Measurements from ENCODE around the gene ACSL6.

The ACSL6 gene

DNA sequence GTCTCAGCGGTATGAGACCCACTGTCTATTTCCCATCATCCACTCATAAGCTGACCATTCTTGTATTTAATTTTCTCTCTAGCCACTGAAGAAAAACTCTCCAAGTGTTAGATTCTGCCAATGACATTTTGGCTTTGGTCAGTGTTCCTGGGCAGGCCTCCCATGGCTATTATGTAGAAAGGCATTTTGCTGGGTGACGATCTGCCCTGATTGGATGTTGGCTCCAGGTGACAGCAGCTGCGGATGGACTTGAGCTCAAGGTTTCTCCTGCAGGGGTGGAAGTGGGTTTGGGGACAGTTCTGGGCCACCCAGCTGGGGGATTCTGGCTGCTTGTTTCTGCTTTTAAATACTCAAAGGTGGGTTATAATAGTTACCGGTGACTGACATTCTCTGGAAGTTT is 31.6 kb downstream of the ACSL6 start:
- DNase-seq (ENCODE audit: low read depth): no peak

DNA sequence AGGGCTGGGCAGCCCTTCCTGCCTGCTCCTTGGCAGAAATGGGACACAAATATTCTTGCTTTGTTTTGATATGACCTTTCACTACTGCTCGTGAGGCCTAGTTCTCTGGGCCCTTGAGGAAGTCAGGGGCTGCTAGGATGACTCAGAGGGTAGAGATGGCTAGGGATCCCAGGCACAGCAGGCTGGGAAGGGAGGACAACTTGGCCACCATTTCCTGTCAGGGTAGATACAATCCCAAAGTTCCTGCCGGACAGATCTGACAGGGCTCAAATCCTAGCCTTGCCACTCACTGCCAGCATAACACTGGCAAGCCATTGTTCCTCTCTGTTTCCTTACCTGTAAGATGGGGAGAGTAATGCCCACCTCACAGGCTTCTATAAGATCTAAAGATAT is 34.2 kb downstream of the ACSL6 start:
- DNase-seq (ENCODE audit: low read depth): no peak

DNA sequence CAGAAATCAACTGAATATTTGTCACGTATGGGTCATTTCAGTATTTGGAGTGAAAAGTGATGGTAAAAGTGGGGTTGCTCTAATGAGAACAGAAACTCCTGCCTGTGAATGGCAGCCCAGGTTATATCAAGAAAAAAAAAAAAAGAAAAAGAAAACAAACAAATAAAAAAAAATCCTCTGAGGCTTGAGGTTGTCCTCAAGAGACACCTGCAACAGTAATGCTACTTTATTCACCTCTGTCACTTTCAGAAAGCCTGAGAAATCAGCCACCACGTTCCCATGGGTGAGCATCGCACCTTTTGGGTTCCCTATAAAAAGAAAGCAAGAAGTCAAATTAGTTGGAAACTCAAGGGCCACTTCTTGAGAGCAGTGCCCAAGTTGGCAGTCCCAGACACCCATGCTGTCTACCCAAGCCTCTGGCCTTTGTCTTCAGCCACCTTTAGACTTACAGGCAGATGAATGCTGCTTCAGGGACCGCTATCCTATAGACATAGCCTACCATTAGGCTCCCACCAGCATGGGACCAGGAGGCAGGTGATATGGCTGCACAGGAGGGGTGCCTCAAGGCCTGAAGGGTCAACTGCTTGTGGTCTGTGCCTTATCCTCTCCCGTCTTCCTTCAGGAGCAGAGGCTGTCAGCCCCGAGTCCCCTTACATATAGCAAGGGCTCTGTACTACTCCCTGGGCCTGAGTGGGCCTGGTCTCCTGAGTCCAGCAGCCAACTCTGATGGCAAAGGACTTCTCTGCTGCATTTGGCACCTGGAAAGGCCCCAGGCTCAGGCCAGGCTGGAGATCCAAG is 34.8 kb downstream of the ACSL6 start:
- DNase-seq (ENCODE audit: low read depth): no peak

DNA sequence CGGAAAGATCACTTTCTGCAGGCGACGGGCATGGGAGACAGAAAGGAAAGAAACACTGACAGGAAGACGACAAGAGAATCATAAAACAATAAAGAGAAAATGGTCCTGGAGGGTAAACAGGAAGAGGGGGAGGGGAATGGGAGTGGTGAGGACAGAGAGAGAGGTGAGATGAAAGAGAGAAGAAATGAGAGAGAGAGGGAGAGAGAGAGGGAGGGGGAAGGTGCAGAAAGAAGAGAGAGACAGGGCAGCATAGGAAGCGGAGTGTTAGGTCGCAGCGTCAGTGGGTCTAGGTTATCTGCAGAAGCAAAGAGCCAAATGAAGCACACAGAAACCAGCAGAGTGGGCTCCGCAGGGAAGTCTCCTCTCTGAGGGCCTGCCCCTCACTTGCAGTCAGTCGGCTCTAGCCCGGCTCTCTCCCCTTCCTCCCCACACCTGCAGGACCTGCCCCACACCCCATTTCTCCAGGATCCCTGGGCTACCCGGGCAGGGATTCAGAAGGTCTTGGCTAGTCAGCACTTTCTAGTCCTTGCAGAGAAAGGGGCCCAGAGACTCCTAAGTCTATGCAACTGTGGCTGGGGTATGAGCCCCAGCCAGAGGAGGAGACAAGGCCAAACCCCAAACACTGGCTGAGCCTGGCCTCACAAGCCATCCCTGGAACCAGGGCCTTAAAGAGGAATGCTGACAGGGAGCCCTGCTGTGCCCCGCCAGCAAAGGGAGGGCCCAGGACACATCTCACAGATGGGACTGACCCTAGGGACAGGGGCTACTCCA is 36.3 kb downstream of the ACSL6 start:
- DNase-seq (ENCODE audit: low read depth): no peak

DNA sequence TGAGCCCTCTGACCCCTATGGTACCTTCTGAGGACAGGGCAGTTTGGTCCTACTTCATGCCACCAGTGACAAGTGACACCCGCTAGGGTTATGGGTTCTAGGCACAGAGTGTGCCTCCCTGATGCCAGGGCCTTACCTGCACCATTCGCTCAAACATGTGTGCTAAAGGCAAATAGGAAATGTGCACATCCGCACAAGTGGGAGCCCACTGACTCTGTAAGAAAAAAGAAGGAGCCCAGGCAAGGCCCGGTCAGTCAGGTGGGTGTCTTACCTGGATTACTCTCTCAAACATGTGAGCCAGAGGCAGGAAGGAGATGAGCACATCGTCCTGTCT is 36.9 kb downstream of the ACSL6 start:
- no peak for DNase-seq (ENCODE audit: low read depth)

DNA sequence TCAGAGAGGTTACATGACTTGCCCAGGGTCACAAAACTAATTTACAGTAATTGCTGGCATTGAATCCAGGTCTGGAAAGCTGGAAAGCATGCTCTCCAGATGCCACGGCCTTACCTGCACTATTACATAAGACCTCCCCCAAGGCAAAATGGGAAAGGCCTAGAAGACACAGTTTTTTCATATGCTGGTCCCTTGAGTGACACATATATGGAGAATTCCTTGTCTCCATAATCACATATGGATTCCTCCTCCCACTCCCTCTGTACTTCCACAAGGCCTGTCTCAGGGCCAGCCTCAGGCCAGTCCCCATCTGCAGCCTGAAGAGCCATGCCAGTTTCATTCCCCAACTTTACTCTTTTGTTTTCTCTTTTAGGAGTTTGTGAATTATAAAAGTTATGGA is 37.4 kb downstream of the ACSL6 start:
- no peak for DNase-seq (ENCODE audit: low read depth)

DNA sequence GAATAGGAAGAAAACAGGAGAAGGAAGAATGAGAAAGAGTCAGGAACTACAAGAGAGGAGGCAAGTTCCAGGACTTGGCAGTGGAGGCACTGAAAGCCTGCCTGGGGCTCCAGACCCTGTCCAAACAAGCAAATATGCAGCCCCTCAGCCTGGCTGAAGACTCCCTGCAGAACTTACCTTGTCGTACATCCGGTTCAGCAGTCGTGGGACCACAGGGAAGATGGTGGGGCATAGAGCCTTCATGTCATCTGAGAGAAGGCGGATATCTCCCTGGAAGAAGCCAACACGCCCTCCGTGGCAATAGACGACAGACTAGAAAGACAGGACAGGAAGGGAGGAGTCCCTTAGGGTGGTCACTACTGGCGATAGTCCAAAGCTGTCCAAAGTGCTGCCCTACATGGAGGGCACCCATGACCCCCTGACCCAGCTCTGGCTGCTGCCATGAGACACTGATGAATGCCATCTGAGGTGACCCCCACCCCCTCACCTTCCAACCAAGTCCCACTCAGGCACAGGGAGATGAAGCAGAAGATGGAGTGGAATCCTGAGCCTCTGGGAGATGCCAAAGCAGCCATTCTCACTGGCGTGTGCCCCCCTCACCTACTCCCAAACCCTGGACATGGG is 38.3 kb downstream of the ACSL6 start:
- no peak for DNase-seq (ENCODE audit: low read depth)

DNA sequence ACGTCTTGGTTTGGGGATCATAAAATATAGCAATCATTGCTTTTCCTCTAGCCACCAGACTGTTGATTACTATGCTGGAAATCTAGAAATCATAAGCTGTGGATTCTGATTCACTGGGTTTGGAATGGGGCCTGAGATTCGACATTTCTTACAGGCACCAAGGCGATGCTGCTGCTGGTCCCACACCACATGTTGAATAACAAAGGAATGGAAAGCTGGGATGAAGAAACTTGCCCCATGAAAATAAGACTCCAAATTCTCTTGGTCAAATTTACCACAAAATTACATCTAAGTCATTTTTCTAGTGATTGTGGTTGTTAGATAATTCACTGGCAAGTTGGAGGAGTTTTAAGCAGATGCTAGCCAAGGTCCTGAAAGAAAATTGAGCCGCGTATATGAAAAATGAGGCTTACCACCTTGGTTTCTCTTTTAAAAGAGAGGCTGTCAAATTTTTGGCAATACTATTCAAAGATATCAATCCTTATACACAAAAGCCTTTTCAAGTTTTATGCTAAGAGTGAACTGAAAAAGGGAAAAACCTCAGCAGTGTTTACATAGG is 43.0 kb downstream of the ACSL6 start:
- no peak for DNase-seq (ENCODE audit: low read depth)

DNA sequence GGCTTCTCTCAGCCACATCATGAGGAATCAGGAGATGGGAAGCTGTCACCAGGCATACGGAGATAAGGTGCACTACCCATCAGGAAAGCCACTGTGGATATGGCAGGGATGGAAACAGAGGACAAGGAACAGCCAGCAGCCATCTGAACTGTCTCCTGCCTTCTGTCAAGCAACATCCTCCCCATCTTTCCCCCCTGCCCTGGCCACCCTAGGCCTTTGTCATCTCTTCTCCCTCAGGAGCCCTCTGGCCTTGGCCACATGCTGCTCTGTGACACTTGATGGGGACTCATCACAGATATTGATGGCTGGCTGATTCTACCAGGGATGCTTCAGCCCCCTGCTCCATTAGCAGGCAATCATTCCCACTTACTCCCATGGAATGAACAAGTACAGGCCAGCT is 44.9 kb downstream of the ACSL6 start:
- no peak for DNase-seq (ENCODE audit: low read depth)

DNA sequence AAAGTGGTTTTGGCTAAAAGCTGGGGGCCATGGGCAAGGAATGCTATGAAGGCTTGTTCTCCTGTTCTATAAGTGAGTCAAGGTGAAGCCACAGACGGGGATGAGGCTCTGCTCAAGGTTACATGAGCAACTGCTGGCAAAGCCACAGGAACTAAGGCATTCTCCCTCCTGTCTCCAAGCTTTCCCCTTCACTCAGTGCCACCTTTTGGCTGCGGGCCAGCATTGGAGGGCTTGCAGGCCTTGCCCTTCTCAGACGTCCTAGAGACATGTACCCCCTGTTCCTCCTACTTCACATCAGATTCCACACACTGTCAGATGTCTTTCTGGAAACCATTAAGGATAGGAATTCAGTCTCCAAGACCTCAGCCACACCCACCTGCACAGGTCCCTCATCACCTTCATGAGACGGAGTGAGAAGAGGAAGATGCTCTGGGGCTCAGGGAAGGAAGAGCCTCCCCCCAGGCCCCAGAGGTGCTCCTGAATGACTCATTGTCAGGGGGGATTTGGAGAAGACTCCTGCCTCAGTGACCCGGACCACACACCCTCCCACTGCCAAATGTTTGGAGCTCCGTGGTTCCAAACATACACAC is 45.5 kb downstream of the ACSL6 start:
- DNase-seq (ENCODE audit: low read depth): no peak

DNA sequence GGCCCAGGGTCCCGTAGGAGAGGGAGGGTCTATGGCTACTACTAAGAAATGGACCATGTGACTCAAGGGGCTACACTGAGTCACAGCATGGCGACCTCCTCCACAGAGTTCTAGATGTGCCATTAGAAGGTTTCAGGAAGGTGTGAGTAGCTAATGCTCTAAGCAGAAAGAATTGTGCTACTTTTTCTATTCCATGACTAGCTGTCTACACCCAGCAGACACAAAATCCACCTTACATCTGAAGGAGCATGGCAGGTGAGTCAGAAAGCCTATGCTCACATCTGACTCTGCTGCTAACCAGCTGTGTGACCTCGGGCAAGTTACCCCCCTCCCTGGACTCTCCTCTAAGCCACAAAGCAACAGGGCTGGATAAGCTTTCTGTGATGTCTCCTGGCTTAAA is 51.6 kb downstream of the ACSL6 start:
- no peak for DNase-seq (ENCODE audit: low read depth)

DNA sequence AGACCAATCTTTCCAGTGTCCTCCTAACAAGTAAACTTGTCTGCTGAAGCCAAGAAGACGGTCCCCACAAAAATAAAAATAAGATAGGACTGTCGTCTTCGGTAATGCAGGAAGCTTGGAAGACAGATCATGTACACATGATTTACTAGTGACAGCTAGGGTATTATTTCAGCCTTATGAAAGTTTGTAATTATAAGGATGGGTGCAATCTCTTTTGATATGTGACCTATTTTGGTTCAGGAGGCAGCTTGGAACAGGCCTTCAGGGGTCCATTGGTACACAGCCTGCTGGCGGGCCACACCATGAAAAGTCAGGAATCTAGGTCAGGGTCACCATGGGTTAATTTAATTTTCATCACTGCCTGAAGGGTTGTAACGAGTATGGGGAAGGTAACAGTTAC is 52.3 kb downstream of the ACSL6 start:
- no peak for DNase-seq (ENCODE audit: low read depth)

DNA sequence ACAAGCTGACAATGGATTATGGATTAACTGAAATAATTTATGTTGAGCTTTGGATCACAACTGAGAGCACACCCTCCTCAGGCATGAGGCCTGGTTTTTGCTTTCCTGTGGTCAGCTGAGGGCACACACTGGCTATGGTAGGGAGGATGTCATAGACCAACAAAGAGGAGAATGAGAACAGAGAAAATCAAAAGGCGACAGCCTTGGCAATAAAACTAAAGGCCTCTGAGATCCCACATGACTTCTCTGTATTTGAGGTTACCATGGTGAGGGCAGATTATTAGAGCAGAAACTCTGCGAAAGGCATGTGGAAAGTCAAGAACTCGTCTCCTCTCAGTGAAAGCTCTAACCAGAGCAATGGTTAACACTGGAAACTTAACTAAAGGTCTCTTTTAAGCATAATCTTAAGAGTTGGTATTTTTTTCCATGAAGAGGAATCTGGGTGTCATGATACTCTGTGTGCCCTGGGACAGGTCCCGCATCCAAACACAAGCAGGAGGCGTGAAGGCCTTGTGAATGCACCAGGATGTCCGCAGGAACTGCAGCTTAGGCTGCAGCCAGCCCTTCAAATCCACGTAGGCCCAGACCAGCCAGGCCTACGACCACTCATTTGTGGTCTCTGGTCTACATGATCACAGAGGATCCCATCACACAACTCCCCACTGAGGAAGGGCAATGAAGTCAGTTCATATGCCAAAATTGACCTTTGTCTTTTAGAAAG is 53.6 kb downstream of the ACSL6 start:
- no peak for DNase-seq (ENCODE audit: low read depth)

DNA sequence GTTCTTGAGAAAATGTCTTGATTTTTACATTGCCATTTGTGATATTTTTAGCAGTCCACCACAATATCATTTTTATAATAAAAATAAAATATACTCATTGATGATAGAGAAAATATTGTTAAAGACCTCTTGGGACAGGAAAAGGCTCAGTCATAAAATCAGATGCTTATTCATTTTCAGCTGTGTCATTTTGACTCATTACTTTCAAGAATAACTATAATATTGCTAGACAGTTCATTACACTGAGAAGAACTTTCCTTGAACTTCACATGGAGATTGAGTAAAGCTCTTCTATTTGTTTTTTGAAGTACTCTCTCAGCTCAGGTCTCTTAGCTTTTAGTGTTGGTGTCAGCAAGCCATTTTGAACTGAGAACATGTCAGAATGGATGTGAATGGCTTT is 57.5 kb downstream of the ACSL6 start:
- no peak for DNase-seq (ENCODE audit: low read depth)

DNA sequence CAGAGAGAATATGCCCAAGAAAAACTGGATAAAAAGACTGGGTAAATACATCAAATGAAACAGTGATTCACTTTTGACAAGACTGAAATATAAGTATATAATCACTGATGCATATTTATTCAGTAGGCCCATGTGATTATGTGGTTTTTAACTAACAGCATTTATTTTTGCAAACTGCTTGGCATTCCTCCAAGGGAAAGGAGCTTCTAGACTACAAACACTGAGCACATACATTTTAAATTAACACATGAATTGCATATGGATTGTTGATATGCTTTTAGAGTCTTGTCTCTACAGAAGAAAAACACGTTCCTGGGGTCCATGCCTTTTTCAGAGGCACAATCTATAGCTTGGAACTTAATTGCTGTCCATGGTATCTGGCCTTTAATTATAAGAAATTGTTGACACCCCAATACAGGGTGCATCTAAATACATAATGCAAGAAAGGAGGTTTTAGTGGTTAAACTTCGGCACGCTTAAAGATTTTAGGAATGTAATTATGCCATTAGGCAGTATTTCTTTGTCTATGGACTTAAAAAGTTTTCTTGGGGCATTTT is 59.1 kb downstream of the ACSL6 start:
- peak; percentile 1 for DNase-seq (ENCODE audit: low read depth)

DNA sequence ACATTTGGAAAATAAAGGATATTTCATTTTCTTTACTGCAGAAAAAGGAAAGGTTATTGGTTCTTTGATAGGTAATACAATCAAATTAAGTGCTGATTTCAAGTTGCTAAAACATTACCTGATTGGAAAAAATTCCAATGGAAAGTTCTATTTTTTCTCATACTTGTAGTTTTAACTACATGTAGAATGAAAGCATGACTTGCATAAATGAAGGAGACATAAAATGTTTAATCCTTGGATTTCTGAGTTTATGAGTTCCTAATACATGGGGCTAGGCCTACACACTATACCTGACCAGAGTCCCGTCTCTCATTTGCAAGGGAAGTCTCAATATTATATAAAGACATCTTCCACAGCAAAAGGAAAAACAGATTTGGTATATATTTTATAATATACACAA is 60.8 kb downstream of the ACSL6 start:
- no peak for DNase-seq (ENCODE audit: low read depth)

DNA sequence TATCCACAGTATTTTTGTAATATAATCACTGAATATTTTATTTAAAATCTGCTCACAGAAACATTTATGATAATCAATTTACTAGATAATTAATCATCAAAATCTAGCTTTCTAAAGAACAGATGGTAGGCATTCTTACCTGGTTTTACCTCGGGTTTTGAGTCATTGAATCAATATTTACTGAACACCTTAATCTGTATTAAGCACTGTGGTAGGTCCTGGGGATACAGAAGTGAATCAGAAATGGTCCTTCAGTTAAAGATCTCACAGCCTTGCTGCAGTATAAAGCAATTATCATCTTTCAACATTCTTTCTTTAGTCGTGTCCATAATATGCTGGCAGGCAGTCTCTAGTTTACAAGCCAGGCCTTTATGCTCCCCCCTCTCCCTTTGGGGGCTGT is 64.0 kb downstream of the ACSL6 start:
- no peak for DNase-seq (ENCODE audit: low read depth)

DNA sequence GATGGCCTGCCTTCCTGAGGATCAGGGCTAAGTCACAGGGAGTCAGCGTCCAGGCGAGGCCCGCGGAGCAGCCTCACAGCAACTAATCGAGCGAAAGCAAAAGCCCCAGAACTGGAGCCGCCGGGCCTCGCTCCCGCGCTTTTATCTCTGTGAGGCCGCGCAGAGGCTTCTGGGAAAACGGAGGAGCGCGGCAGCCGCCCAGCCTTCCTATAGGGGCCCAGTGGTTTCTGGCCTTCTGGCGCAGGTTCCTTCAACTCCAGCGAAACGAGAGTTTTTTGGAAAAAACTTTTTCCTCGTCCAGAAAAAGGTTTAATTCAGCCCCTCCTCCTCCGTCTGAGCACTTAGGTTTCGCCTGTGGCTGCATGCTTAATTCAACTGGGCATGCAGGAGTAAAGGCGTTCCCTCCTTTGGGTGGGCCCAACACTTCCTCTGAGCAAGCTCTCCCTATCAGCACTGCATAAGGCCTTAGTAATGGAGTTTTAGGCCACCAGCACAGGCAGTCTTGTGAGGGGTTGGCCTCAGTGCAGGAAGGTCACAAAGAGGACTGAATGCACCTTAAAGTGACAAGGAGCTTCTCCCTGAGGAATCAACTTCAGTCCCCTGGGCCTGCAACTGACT is 65.8 kb downstream of the ACSL6 start, which contains the start of gene MEIKIN:
TSS of gene MEIKIN (minus strand) at position 113 of the 618 bp plus-strand sequence. CDS start 158 bp downstream, outside the sequence.
- no peak for DNase-seq (ENCODE audit: low read depth)

DNA sequence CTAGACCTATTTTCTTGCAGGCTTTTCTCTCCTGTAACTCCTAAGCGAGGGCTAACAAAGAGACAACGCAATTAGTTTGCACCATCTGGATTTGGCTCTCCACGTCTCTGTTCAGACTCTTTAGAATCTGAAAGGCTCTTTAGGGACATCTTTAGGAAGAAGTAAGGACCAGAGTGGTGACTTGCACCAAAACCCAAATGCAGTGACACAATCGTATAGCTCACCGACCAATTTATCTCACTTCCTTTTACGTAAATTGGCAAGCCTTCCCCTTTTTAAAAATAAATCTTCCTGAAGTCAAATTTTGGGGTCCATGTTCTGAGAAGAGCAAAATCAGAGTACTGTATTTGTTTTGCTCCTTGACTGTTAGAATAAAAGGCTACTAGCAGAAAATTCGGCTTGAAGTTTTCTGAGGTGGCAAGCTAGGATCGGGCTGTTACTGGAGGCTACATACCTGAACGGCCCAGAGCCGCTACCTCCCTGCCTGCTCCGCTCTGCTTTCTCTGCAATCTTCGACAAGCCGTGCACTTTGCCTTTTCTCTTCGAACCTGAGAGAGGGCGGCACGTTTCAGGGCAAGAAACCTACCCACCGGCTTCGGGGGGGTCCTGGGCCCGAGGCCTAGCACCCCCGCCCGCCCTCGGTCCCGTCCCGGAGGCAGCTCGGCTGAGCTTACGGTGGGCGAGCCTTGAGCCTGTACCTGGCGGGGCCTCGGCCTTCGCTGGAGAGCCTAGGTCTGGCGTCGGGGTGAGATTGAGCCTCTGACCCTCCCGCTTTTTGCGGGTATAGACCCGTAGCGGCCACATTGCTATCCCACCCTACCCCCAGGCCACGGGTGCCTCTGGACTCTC is 66.5 kb downstream of the ACSL6 start:
- no peak for DNase-seq (ENCODE audit: low read depth)

DNA sequence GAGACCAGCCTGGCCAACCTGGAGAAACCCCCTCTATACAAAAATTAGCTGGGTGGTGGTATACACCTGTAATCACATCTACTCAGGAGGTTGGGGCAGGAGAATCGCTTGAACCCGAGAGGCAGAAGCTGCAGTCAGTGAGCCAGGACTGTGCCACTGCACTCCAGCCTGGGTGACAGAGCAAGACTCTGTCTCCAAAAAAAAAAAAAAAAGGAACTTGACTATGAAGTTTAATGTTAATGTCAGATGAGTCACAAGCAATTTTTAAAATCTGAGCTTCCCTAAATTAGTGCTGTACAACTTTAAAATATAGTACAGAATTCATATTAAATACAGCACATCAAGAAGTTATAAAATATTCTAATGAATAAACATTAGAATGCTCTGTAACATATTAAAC is 67.5 kb downstream of the ACSL6 start:
- no peak for DNase-seq (ENCODE audit: low read depth)
